Right atrium auricular region (tissue), 2 donors: ENCODE results near the gene SERPINB6. TPM values are rescaled to one million over a fixed set of nuclear protein-coding genes. Genes with fewer than 3 reads are reported as not detected.

ENCODE experiments used
- DNase-seq: peaks from one replicate; pipeline ENCODE4 v3.0.0-alpha.2; 2019; ENCODE audit warnings: low spot score
- H3K27ac ChIP-seq, 2 donors: fragments of 200-600 bp; sonication (generic); 1 replicate in 1 of 2; 2 replicates in 1 of 2; pipeline ENCODE4 v1.5.1; 2016 to 2019
- H3K27me3 ChIP-seq, 2 donors: fragments of 200-600 bp; sonication (generic); one replicate each; pipeline versions ENCODE4 v1.5.1 to v1.6.0; 2017 to 2019
- H3K36me3 ChIP-seq: fragments of 200-600 bp; sonication (generic); one replicate; pipeline ENCODE4 v1.5.1; 2016
- H3K4me1 ChIP-seq, 2 donors: fragments of 200-600 bp; sonication (generic); one replicate each; pipeline versions ENCODE4 v1.5.1 to v1.6.0; 2017 to 2019
- H3K4me3 ChIP-seq, 2 donors: fragments of 200-600 bp; sonication (generic); 1 replicate in 1 of 2; 2 replicates in 1 of 2; pipeline ENCODE4 v1.5.1; 2017 to 2019; ENCODE audit warnings: mild to moderate bottlenecking in 1 of 2, moderate library complexity in 1 of 2
- H3K9me3 ChIP-seq, 2 donors: fragments of 200-600 bp; sonication (generic); one replicate each; pipeline ENCODE4 v1.5.1; 2019
- total RNA-seq, 2 donors: library from RNA; depleted of rRNA; stranded (reverse); fragments of >200 nt; gene quantifications; one replicate each; pipeline ENCODE4 v1.1.0, GENCODE V29; 2016
- TF ChIP-seq, protein P1 (sequence below), 2 donors: fragments of 200-600 bp; sonication (generic); IDR thresholded peaks; one replicate each; pipeline ENCODE4 v1.5.1; 2019; ENCODE audit warnings: antibody characterized with exemption in 2 of 2

SERPINB6 gene
- total RNA-seq, 2 donors from 2014 or later, result 181 to 184 TPM

GRCh38 chr6:2960935-2961334 lies 10.4 kb downstream of the SERPINB6 start:
- peak overlapping the region; percentile 71 to 77 for H3K27ac ChIP-seq
- no peaks in the 10 kb centered on the region for H3K9me3 ChIP-seq
- peaks cover 0 to 73% of the 10 kb centered on the region in 2 donors for H3K4me1 ChIP-seq
- no peaks in the 10 kb centered on the region for H3K27me3 ChIP-seq
- no peak overlapping the region for H3K4me3 ChIP-seq
- TF ChIP-seq, protein P1, sequence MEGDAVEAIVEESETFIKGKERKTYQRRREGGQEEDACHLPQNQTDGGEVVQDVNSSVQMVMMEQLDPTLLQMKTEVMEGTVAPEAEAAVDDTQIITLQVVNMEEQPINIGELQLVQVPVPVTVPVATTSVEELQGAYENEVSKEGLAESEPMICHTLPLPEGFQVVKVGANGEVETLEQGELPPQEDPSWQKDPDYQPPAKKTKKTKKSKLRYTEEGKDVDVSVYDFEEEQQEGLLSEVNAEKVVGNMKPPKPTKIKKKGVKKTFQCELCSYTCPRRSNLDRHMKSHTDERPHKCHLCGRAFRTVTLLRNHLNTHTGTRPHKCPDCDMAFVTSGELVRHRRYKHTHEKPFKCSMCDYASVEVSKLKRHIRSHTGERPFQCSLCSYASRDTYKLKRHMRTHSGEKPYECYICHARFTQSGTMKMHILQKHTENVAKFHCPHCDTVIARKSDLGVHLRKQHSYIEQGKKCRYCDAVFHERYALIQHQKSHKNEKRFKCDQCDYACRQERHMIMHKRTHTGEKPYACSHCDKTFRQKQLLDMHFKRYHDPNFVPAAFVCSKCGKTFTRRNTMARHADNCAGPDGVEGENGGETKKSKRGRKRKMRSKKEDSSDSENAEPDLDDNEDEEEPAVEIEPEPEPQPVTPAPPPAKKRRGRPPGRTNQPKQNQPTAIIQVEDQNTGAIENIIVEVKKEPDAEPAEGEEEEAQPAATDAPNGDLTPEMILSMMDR (IDR thresholded peaks at IDR 0.05), result no peak
- no peaks in the 10 kb centered on the region for H3K36me3 ChIP-seq
- DNase-seq, result no peak

DNA sequence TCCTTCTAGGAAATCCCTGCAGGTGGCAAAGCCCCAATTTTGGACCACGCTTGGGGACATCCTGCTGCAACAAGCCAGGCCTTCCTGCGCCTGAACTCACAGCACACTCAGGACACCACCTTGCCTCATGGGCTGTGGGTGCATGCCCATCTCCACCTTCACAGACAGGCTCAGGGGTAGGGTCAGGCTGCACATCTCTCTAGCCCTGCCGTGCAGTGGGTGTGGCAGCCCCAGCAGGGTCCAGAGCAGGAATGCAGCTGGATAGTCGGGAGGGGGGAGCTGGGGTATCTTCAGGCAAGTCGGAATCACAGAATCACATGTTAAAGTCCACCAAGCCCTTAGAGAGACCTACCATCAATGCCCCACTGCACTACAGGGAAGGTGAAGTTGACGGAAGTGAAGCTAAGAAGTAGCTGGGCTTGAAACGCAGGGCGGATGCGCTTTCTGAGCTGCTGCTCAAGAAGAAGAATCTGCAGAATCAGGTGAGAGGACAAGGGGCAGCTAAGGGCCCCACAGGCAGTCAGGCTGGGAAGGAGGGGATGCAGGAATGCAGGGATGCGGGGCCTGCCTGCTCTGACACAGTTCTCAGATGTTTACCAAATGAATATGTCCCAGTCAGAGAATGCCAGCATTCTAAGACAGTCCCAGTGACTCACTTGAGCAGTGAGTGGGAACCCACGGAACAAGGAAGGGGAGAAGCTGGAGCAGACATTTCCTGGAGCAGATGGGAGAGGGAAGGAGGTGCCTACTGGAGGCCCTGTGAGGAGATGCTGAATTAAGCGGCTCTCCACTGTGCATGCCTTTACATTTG lies 11.3 kb downstream of the SERPINB6 start:
- Histone ChIP-seq H3K27ac (peak overlapping the region; percentile 71 to 77), H3K4me1 (peaks cover 0 to 73% of the 10 kb centered on the region in 2 donors)
- no peak for DNase-seq

GRCh38 chr6:2958776-2959175 lies 12.6 kb downstream of the SERPINB6 start:
- Histone ChIP-seq H3K27ac (peak overlapping the region; percentile 86 to 90), H3K27me3 (no peaks in the 10 kb centered on the region), H3K36me3 (no peaks in the 10 kb centered on the region), H3K9me3 (no peaks in the 10 kb centered on the region), H3K4me1 (peaks cover 0 to 73% of the 10 kb centered on the region in 2 donors), H3K4me3 (no peak overlapping the region)
- TF ChIP-seq, protein P1 (IDR thresholded peaks at IDR 0.05), result no peak
- DNase-seq, result no peak

More for the DNA sequence above, 11.3 kb downstream of the SERPINB6 start:
- H3K27me3 ChIP-seq, result no peaks in the 10 kb centered on the region
- TF ChIP-seq, protein P1 (IDR thresholded peaks at IDR 0.05), result no peak
- H3K4me3 ChIP-seq, result no peak overlapping the region
- H3K9me3 ChIP-seq, result no peaks in the 10 kb centered on the region
- no peaks in the 10 kb centered on the region for H3K36me3 ChIP-seq

- Histone ChIP-seq H3K27ac (peak overlapping the region; percentile 86 to 90), H3K4me3 (no peak overlapping the region), H3K36me3 (no peaks in the 10 kb centered on the region), H3K27me3 (no peaks in the 10 kb centered on the region), H3K9me3 (no peaks in the 10 kb centered on the region), H3K4me1 (peaks cover 0 to 70% of the 10 kb centered on the region in 2 donors)
- TF ChIP-seq, protein P1 (IDR thresholded peaks at IDR 0.05), result no peak
- peak; percentile 70 for DNase-seq
These were observed 13.0 kb downstream of the SERPINB6 start for GRCh38 chr6:2958331-2958711.

- TF ChIP-seq, protein P1 (IDR thresholded peaks at IDR 0.05), result no peak
- Histone ChIP-seq H3K4me1 (peaks cover 0 to 67% of the 10 kb centered on the region in 2 donors), H3K4me3 (no peak overlapping the region), H3K9me3 (no peaks in the 10 kb centered on the region), H3K27me3 (no peaks in the 10 kb centered on the region), H3K27ac (peak overlapping the region; percentile 86 to 90), H3K36me3 (no peaks in the 10 kb centered on the region)
- no peak for DNase-seq
These were observed 13.6 kb downstream of the SERPINB6 start for GRCh38 chr6:2957696-2958330.
